Neutrophil (primary cell): Measurements from ENCODE around the gene RTP5.
"Not testable (repeated sequence)": the region's sequence is repeated elsewhere in the genome, so short reads cannot be mapped to it uniquely, and the experiment has no call there.

Experiments used
- H3K27ac ChIP-seq: fragments of 200-600 bp; sonication (generic); 2 replicates; pipeline ENCODE4 v1.5.1; 2016; ENCODE audit warnings: mild to moderate bottlenecking, moderate library complexity
- H3K27me3 ChIP-seq: fragments of 200-600 bp; sonication (generic); 2 replicates; pipeline ENCODE4 v1.6.0; 2016; ENCODE audit warnings: mild to moderate bottlenecking
- H3K36me3 ChIP-seq: fragments of 200-600 bp; sonication (generic); 2 replicates; pipeline ENCODE4 v1.5.1; 2017
- H3K4me1 ChIP-seq, 2 experiments: fragments of 200-600 bp in 1 of 2; sonication (generic) in 1 of 2; 1 replicate in 1 of 2; 2 replicates in 1 of 2; pipeline versions ENCODE4 v1.5.1 to v1.6.1; 2013 to 2016; ENCODE audit warnings: low read depth in 1 of 2, low read length in 1 of 2, mild to moderate bottlenecking in 1 of 2, moderate library complexity in 1 of 2; ENCODE audit not compliant: control insufficient read depth in 1 of 2, insufficient read depth in 1 of 2
- H3K4me3 ChIP-seq, 2 experiments: fragments of 200-600 bp in 1 of 2; sonication (generic) in 1 of 2; 1 replicate in 1 of 2; 2 replicates in 1 of 2; pipeline ENCODE4 v1.5.1; 2013 to 2016; ENCODE audit warnings: low read depth in 1 of 2, low read length in 1 of 2, mild to moderate bottlenecking in 1 of 2, moderate library complexity in 1 of 2
- H3K9me3 ChIP-seq: fragments of 200-600 bp; sonication (generic); 2 replicates; pipeline ENCODE4 v1.5.1; 2016
- CTCF ChIP-seq: fragments of 200-600 bp; sonication (generic); IDR thresholded peaks from 2 replicates; pipeline ENCODE4 v1.5.1; 2016; ENCODE audit warnings: antibody characterized with exemption

RTP5 gene

GRCh38 chr2:241827394-241827793 is 42.1 kb upstream of the RTP5 start:
- TF ChIP-seq CTCF, result no peak
- no peak overlapping the region for H3K4me3 ChIP-seq
- H3K9me3 ChIP-seq, result no peaks in the 10 kb centered on the region
- H3K36me3 ChIP-seq, result no peaks in the 10 kb centered on the region
- H3K27me3 ChIP-seq, result no peaks in the 10 kb centered on the region
- no peak overlapping the region for H3K27ac ChIP-seq
- no peaks in the 10 kb centered on the region for H3K4me1 ChIP-seq

GRCh38 chr2:241833101-241833663 is 36.3 kb upstream of the RTP5 start:
- peaks cover 18% of the 10 kb centered on the region for H3K27me3 ChIP-seq
- H3K9me3 ChIP-seq, result no peaks in the 10 kb centered on the region
- H3K36me3 ChIP-seq, result no peaks in the 10 kb centered on the region
- H3K4me1 ChIP-seq, result no peaks in the 10 kb centered on the region
- no peak overlapping the region for H3K27ac ChIP-seq
- TF ChIP-seq CTCF, result no peak
- H3K4me3 ChIP-seq, result no peak overlapping the region

- H3K36me3 ChIP-seq, H3K27ac ChIP-seq, H3K4me1 ChIP-seq, H3K9me3 ChIP-seq, H3K4me3 ChIP-seq: not testable (repeated sequence)
- peaks cover 22% of the 10 kb centered on the region for H3K27me3 ChIP-seq
Measured at GRCh38 chr2:241833756-241834526, 35.6 kb upstream of the RTP5 start.

- no peak overlapping the region for H3K27ac ChIP-seq
- H3K4me1 ChIP-seq, result no peaks in the 10 kb centered on the region
- H3K27me3 ChIP-seq, result peaks cover 22% of the 10 kb centered on the region
- H3K9me3 ChIP-seq, result no peaks in the 10 kb centered on the region
- H3K4me3 ChIP-seq, result no peak overlapping the region
- no peak for TF ChIP-seq CTCF
- no peaks in the 10 kb centered on the region for H3K36me3 ChIP-seq
Measured at GRCh38 chr2:241834527-241835210, 34.9 kb upstream of the RTP5 start.

- Histone ChIP-seq H3K27me3 (peaks cover 22% of the 10 kb centered on the region), H3K27ac (no peak overlapping the region), H3K4me1 (no peaks in the 10 kb centered on the region), H3K9me3 (no peaks in the 10 kb centered on the region), H3K36me3 (no peaks in the 10 kb centered on the region), H3K4me3 (no peak overlapping the region)
- no peak for TF ChIP-seq CTCF
Measured at GRCh38 chr2:241835611-241836010, 33.9 kb upstream of the RTP5 start.

- H3K9me3 ChIP-seq, result no peaks in the 10 kb centered on the region
- no peak for TF ChIP-seq CTCF
- H3K27me3 ChIP-seq, result peaks cover 28% of the 10 kb centered on the region
- no peak overlapping the region for H3K27ac ChIP-seq
- H3K36me3 ChIP-seq, result no peaks in the 10 kb centered on the region
- H3K4me3 ChIP-seq, result no peak overlapping the region
- H3K4me1 ChIP-seq, result no peaks in the 10 kb centered on the region
Measured at GRCh38 chr2:241836292-241836691, 33.2 kb upstream of the RTP5 start.
